Gastrocnemius medialis (tissue), 4 donors: ENCODE measurements around the gene RGS8. TPM values are rescaled to one million over a fixed set of nuclear protein-coding genes. Genes with fewer than 3 reads are reported as not detected.

Experiments used
- ATAC-seq, 2 donors: fragments of 150-250 bp; one replicate each; pipeline ENCODE4 v1.9.1; 2016
- DNase-seq, 2 donors: peaks; one replicate each; pipeline ENCODE4 v3.0.0-alpha.2; 2019
- H3K27ac ChIP-seq, 4 donors: fragments of 200-600 bp; sonication (generic); 1 replicate in 1 of 4; 2 replicates in 3 of 4; pipeline ENCODE4 v1.5.1; 2016 to 2018; ENCODE audit warnings: mild to moderate bottlenecking in 2 of 4, moderate library complexity in 1 of 4
- H3K27me3 ChIP-seq, 3 donors: fragments of 200-600 bp; sonication (generic) in 2 of 3; 1 replicate in 1 of 3; 2 replicates in 2 of 3; pipeline versions ENCODE4 v1.5.1 to v1.6.0; 2016 to 2019; ENCODE audit warnings: mild to moderate bottlenecking in 1 of 3, moderate library complexity in 1 of 3
- H3K36me3 ChIP-seq, 2 donors: fragments of 200-600 bp; sonication (generic) in 1 of 2; one replicate each; pipeline ENCODE4 v1.5.1; 2017 to 2018
- H3K4me1 ChIP-seq, 2 donors: fragments of 200-600 bp; sonication (generic) in 1 of 2; one replicate each; pipeline ENCODE4 v1.5.1; 2016 to 2017; ENCODE audit warnings: mild to moderate bottlenecking in 2 of 2
- H3K4me3 ChIP-seq, 4 donors: fragments of 200-600 bp; sonication (generic) in 3 of 4; 1 replicate in 1 of 4; 2 replicates in 3 of 4; pipeline ENCODE4 v1.5.1; 2016 to 2019; ENCODE audit warnings: mild to moderate bottlenecking in 2 of 4
- H3K9me3 ChIP-seq, 3 donors: fragments of 200-600 bp; sonication (generic) in 2 of 3; 1 replicate in 1 of 3; 2 replicates in 2 of 3; pipeline ENCODE4 v1.5.1; 2016 to 2019
- POLR2A ChIP-seq, 2 donors: fragments of 450-650 bp; IDR thresholded peaks; one replicate each; pipeline ENCODE4 v1.6.1; 2017; ENCODE audit warnings: antibody characterized with exemption in 2 of 2, mild to moderate bottlenecking in 2 of 2, moderate library complexity in 2 of 2
- in situ Hi-C, 4 donors: fragments of 200-750 bp; cut with MboI; loops; one replicate each; pipeline versions ENCODE4 v1.15.0 to v1.8.0; 2017; ENCODE audit warnings: low sequenced_read_pairs in 4 of 4
- intact Hi-C: fragments of 100-400 bp; cut with DNase I; formaldehyde crosslinking; loops from one replicate; pipeline ENCODE4 v1.15.1; 2023; ENCODE audit warnings: low total_unique reads
- total RNA-seq, 4 donors: library from RNA; depleted of rRNA; stranded (reverse); fragments of >200 nt; gene quantifications; one replicate each; pipeline versions ENCODE4 v1.1.0 to v1.2.3, GENCODE V29; 2016
- TF ChIP-seq, protein P1 (sequence below), 5 experiments: fragments of 450-650 bp in 3 of 5; fragments of 200-600 bp in 2 of 5; sonication (generic) in 2 of 5; IDR thresholded peaks in 4 of 5; conservative IDR thresholded peaks in 1 of 5; 1 replicate in 4 of 5; 2 replicates in 1 of 5; pipeline ENCODE4 v1.5.1; 2016 to 2019; ENCODE audit warnings: antibody characterized with exemption in 5 of 5, mild to moderate bottlenecking in 3 of 5, moderate library complexity in 3 of 5

Gene RGS8
- total RNA-seq, 4 donors from 2014 or later = not detected

DNA sequence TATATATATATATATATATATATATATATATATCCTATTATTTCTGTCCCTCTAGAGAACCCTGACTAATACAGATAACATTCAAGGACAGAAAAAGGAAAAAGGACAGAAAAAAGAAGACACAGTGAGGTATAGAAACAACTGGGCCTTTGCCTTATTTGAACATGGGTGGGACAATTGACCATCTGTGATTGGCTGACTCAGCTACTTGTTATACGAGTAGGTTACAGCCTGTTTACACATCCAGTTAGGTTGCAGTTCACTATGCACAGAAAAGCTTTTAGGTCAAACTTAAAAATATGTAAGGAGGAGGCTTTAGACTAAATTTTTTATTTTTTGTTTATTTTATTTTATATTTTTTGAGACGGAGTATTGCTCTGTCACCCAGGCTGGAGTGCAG is 39.8 kb upstream of the RGS8 start:
- no peak overlapping the region for H3K4me3 ChIP-seq
- H3K36me3 ChIP-seq = no peaks in the 10 kb centered on the region
- ATAC-seq = no peak
- TF ChIP-seq, protein P1, sequence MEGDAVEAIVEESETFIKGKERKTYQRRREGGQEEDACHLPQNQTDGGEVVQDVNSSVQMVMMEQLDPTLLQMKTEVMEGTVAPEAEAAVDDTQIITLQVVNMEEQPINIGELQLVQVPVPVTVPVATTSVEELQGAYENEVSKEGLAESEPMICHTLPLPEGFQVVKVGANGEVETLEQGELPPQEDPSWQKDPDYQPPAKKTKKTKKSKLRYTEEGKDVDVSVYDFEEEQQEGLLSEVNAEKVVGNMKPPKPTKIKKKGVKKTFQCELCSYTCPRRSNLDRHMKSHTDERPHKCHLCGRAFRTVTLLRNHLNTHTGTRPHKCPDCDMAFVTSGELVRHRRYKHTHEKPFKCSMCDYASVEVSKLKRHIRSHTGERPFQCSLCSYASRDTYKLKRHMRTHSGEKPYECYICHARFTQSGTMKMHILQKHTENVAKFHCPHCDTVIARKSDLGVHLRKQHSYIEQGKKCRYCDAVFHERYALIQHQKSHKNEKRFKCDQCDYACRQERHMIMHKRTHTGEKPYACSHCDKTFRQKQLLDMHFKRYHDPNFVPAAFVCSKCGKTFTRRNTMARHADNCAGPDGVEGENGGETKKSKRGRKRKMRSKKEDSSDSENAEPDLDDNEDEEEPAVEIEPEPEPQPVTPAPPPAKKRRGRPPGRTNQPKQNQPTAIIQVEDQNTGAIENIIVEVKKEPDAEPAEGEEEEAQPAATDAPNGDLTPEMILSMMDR (IDR thresholded peaks at IDR 0.05 in 4 of 5, conservative IDR thresholded peaks at IDR 0.05 in 1 of 5) = no peak
- no peak for TF ChIP-seq POLR2A (IDR thresholded peaks at IDR 0.05)
- H3K9me3 ChIP-seq = no peaks in the 10 kb centered on the region
- no peaks in the 10 kb centered on the region for H3K4me1 ChIP-seq
- intact Hi-C loops = no loop called here
- no peak overlapping the region for H3K27ac ChIP-seq
- in situ Hi-C loops = no loop called here
- H3K27me3 ChIP-seq = no peaks in the 10 kb centered on the region
- no peak for DNase-seq

DNA sequence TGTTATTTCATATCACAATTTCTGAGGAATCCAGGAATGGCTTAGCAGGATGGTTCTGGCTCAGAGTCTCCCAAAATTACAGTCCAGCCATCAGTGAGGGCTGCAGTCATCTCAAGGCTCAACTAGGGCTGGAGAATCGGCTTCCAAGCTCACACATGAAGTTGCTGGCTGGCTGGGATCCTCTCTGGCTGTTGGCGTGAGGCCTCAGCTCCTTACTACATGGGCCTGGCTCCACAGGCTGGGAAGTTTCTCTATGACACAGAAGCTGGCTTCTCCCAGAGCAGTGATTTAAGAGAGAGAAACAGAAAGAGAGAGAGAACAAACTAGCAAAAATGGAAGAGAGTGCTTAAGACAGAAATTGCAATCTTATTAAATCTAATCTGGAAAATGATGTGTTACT is 38.8 kb upstream of the RGS8 start:
- H3K27ac ChIP-seq = no peak overlapping the region
- DNase-seq (peak in 1 of 2 donors; percentile 23), ATAC-seq (no peak)
- no peak overlapping the region for H3K4me3 ChIP-seq
- TF ChIP-seq POLR2A (IDR thresholded peaks at IDR 0.05) = no peak
- TF ChIP-seq, protein P1 (IDR thresholded peaks at IDR 0.05 in 4 of 5, conservative IDR thresholded peaks at IDR 0.05 in 1 of 5) = no peak
- intact Hi-C loops = no loop called here
- no peaks in the 10 kb centered on the region for H3K36me3 ChIP-seq
- no peaks in the 10 kb centered on the region for H3K9me3 ChIP-seq
- no peaks in the 10 kb centered on the region for H3K4me1 ChIP-seq
- in situ Hi-C loops = no loop called here
- H3K27me3 ChIP-seq = no peaks in the 10 kb centered on the region

DNA sequence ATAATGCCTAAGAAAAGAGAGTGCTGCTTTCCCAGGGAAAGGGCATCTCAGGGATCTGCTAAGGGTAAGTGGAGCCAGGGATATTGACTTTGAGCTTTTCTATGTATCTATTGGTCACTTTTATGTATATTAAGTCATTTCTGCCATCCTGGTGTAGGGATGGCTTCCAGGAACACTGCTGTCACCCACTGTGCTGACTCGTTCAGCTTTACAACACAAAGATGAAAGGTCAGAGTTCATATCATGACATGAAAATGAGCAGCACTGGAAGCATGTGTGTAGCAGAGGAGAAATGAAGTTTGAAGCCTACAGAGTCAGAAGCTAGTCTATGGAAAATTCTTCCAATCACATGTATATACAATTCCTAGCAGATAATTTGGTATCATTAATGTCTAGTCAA is 37.1 kb upstream of the RGS8 start:
- Histone ChIP-seq H3K36me3 (no peaks in the 10 kb centered on the region), H3K27ac (no peak overlapping the region), H3K27me3 (no peaks in the 10 kb centered on the region), H3K9me3 (no peaks in the 10 kb centered on the region), H3K4me1 (no peaks in the 10 kb centered on the region), H3K4me3 (no peak overlapping the region)
- in situ Hi-C loops = no loop called here
- no peak for TF ChIP-seq POLR2A (IDR thresholded peaks at IDR 0.05)
- TF ChIP-seq, protein P1 (IDR thresholded peaks at IDR 0.05 in 4 of 5, conservative IDR thresholded peaks at IDR 0.05 in 1 of 5) = no peak
- ATAC-seq (no peak), DNase-seq (no peak)
- intact Hi-C loops = no loop called here

DNA sequence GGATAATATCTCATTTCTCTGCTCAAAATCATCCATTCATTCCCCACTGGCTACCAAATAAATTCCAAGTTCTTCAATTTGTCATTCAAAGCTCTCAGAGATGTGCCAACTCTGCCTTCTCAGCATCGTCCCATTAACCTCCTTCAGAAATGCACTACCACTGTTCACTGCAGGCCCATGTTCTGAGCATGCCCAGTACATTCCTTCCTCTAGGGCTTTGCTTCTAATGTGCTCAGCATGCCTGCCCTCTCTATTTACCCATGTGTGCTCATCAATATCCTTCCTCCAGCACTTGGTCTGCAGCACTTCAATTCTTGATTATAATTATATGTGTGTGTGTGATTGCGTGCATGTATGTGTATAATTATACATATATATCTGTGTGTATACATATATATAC is 36.1 kb upstream of the RGS8 start:
- DNase-seq = no peak
- no peak overlapping the region for H3K27ac ChIP-seq
- intact Hi-C loops = loop anchor here (1.0 kb wide), 1 partner anchor 11 kb away; no protein-coding TSS in a partner anchor
- H3K4me1 ChIP-seq = no peaks in the 10 kb centered on the region
- H3K4me3 ChIP-seq = no peak overlapping the region
- in situ Hi-C loops = no loop called here
- ATAC-seq = no peak
- no peaks in the 10 kb centered on the region for H3K36me3 ChIP-seq
- H3K9me3 ChIP-seq = no peaks in the 10 kb centered on the region
- TF ChIP-seq, protein P1 (IDR thresholded peaks at IDR 0.05 in 4 of 5, conservative IDR thresholded peaks at IDR 0.05 in 1 of 5) = no peak
- TF ChIP-seq POLR2A (IDR thresholded peaks at IDR 0.05) = no peak
- no peaks in the 10 kb centered on the region for H3K27me3 ChIP-seq

DNA sequence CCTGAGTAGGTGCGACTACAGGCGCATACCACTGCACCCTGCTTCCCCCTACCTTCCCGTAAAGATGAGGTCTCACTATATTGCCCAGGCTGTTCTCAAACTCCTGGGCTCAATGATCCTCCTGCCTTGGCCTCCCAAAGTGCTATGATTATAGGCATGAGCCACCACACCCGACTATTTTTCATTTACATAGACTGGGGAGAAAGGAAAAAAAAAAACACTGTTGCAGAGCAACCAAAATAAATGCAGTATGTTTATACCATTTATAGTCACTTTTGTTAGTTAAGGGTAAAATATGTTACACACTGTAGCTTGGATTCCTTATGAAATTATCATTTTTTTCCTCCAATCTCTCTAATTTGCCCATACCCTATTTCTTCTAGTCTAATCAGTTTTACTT is 35.2 kb upstream of the RGS8 start:
- H3K27ac ChIP-seq = no peak overlapping the region
- ATAC-seq (no peak), DNase-seq (no peak)
- no peaks in the 10 kb centered on the region for H3K36me3 ChIP-seq
- no peak for TF ChIP-seq POLR2A (IDR thresholded peaks at IDR 0.05)
- TF ChIP-seq, protein P1 (IDR thresholded peaks at IDR 0.05 in 4 of 5, conservative IDR thresholded peaks at IDR 0.05 in 1 of 5) = no peak
- H3K27me3 ChIP-seq = no peaks in the 10 kb centered on the region
- no peak overlapping the region for H3K4me3 ChIP-seq
- no peaks in the 10 kb centered on the region for H3K9me3 ChIP-seq
- intact Hi-C loops = no loop called here
- in situ Hi-C loops = no loop called here
- H3K4me1 ChIP-seq = no peaks in the 10 kb centered on the region
